ENCODE measurements around the gene ENHO.

ENHO gene

DNA sequence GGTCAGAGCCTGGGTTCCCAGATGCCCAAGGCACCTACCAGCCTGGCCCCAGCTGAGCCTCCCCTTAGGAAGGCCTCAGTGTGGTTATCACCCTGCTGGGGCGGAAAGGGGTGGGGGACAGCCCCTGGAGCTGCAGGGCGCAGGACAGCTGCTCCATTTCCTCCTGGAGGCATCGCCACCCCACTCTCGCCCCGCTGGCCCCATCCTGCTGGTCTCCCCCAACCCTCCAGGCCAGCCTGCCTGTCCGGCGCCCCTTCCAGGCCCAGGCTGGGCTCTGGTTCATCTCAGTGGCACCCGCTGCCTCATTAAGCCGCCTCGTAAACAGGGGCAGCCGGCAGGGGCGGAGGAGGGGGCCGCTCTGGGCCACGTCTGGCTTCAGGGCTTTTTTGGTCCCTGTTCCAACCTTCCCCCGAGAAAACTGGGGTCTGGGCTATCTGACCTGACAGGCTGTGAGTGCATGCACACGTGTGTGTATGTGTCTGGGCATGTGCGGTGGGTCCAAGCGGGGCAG is 30.8 kb upstream of the ENHO start:
- DNase-seq (ENCODE audit: low read depth in 1 of 2, low spot score in 1 of 2) = no peak
- Histone ChIP-seq H3K27ac (replicated peaks) (no peak overlapping the region), H3K4me3 (replicated peaks; ENCODE audit: insufficient read depth, low read length) (no peak overlapping the region), H3K27me3 (ENCODE audit: insufficient read depth, poor library complexity, severe bottlenecking) (peaks cover 10% of the 10 kb centered on the region)
- no peak for TF ChIP-seq GABPA (IDR thresholded peaks at IDR 0.05; ENCODE audit: low read depth)
- TF ChIP-seq, protein P1, sequence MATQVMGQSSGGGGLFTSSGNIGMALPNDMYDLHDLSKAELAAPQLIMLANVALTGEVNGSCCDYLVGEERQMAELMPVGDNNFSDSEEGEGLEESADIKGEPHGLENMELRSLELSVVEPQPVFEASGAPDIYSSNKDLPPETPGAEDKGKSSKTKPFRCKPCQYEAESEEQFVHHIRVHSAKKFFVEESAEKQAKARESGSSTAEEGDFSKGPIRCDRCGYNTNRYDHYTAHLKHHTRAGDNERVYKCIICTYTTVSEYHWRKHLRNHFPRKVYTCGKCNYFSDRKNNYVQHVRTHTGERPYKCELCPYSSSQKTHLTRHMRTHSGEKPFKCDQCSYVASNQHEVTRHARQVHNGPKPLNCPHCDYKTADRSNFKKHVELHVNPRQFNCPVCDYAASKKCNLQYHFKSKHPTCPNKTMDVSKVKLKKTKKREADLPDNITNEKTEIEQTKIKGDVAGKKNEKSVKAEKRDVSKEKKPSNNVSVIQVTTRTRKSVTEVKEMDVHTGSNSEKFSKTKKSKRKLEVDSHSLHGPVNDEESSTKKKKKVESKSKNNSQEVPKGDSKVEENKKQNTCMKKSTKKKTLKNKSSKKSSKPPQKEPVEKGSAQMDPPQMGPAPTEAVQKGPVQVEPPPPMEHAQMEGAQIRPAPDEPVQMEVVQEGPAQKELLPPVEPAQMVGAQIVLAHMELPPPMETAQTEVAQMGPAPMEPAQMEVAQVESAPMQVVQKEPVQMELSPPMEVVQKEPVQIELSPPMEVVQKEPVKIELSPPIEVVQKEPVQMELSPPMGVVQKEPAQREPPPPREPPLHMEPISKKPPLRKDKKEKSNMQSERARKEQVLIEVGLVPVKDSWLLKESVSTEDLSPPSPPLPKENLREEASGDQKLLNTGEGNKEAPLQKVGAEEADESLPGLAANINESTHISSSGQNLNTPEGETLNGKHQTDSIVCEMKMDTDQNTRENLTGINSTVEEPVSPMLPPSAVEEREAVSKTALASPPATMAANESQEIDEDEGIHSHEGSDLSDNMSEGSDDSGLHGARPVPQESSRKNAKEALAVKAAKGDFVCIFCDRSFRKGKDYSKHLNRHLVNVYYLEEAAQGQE (IDR thresholded peaks at IDR 0.05; ENCODE audit: insufficient replicate concordance, low read depth) = no peak
- TF ChIP-seq, protein P2, sequence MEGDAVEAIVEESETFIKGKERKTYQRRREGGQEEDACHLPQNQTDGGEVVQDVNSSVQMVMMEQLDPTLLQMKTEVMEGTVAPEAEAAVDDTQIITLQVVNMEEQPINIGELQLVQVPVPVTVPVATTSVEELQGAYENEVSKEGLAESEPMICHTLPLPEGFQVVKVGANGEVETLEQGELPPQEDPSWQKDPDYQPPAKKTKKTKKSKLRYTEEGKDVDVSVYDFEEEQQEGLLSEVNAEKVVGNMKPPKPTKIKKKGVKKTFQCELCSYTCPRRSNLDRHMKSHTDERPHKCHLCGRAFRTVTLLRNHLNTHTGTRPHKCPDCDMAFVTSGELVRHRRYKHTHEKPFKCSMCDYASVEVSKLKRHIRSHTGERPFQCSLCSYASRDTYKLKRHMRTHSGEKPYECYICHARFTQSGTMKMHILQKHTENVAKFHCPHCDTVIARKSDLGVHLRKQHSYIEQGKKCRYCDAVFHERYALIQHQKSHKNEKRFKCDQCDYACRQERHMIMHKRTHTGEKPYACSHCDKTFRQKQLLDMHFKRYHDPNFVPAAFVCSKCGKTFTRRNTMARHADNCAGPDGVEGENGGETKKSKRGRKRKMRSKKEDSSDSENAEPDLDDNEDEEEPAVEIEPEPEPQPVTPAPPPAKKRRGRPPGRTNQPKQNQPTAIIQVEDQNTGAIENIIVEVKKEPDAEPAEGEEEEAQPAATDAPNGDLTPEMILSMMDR (IDR thresholded peaks at IDR 0.05; ENCODE audit: insufficient read depth, low read length) = no peak
- TF ChIP-seq SPI1 (IDR thresholded peaks at IDR 0.05; ENCODE audit: borderline replicate concordance, low read depth) = no peak
- TF ChIP-seq POLR2AphosphoS5 (IDR thresholded peaks at IDR 0.05; ENCODE audit: low read depth) = no peak

DNA sequence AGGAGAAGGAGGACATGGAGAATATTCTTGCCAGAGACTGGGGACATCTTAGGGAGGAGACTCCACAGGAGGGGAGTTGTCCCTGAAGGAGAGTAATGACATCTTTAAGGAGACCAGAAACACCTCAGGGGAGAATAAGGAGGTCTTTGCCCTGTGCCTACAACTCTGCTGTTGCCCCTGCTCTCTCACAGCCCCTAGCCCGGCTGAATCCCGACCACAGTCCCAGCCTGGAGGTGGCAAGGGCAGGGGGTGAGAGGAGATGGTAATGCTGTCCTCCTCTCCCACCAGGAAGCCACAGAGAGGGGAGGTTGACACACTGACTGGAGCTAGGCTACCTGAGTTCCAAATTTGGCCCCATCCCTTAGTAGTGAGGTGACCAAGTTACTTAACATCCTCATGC is 30.2 kb upstream of the ENHO start:
- TF ChIP-seq, protein P1 (IDR thresholded peaks at IDR 0.05; ENCODE audit: insufficient replicate concordance, low read depth) = no peak
- TF ChIP-seq GABPA (IDR thresholded peaks at IDR 0.05; ENCODE audit: low read depth) (no peak), POLR2AphosphoS5 (IDR thresholded peaks at IDR 0.05; ENCODE audit: low read depth) (no peak), SPI1 (IDR thresholded peaks at IDR 0.05; ENCODE audit: borderline replicate concordance, low read depth) (no peak)
- TF ChIP-seq, protein P2 (IDR thresholded peaks at IDR 0.05; ENCODE audit: insufficient read depth, low read length) = no peak
- DNase-seq (ENCODE audit: low read depth in 1 of 2, low spot score in 1 of 2) = no peak

DNA sequence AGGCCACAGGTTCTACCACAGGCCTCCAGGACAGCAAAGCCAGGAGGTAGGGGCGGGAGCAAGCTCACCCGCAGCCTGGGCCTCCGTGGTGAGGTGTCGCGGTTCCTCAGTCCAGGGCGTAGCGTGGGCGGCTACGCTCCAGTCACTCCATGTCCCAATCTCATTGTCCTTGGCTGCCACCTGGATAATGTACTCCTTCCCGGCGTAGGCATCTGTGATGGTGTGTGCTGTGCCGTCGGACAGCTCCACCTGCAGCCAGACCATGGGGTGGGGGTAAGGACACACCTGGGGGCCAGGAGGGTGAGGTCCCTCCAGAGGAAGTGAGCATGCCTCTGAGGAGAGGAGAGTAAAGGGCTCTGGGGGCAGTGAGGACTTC is 29.8 kb upstream of the ENHO start:
- DNase-seq (ENCODE audit: low read depth in 1 of 2, low spot score in 1 of 2) = no peak
- no peak overlapping the region for H3K27ac ChIP-seq (replicated peaks)
- no peak overlapping the region for H3K4me3 ChIP-seq (replicated peaks; ENCODE audit: insufficient read depth, low read length)
- TF ChIP-seq SPI1 (IDR thresholded peaks at IDR 0.05; ENCODE audit: borderline replicate concordance, low read depth) = no peak
- TF ChIP-seq, protein P2 (IDR thresholded peaks at IDR 0.05; ENCODE audit: insufficient read depth, low read length) = no peak
- no peak for TF ChIP-seq GABPA (IDR thresholded peaks at IDR 0.05; ENCODE audit: low read depth)
- TF ChIP-seq, protein P1 (IDR thresholded peaks at IDR 0.05; ENCODE audit: insufficient replicate concordance, low read depth) = no peak
- peaks cover 14% of the 10 kb centered on the region for H3K27me3 ChIP-seq (ENCODE audit: insufficient read depth, poor library complexity, severe bottlenecking)

More for the DNA sequence above, 30.2 kb upstream of the ENHO start:
- H3K4me3 ChIP-seq (replicated peaks; ENCODE audit: insufficient read depth, low read length) = no peak overlapping the region
- no peak overlapping the region for H3K27ac ChIP-seq (replicated peaks)
- H3K27me3 ChIP-seq (ENCODE audit: insufficient read depth, poor library complexity, severe bottlenecking) = peaks cover 14% of the 10 kb centered on the region
